Measurements from ENCODE around the gene MRGPRD. TPM values are rescaled to one million over a fixed set of nuclear protein-coding genes. Genes with fewer than 3 reads are reported as not detected.

Gene MRGPRD
- total RNA-seq, 1 donor: not detected

DNA sequence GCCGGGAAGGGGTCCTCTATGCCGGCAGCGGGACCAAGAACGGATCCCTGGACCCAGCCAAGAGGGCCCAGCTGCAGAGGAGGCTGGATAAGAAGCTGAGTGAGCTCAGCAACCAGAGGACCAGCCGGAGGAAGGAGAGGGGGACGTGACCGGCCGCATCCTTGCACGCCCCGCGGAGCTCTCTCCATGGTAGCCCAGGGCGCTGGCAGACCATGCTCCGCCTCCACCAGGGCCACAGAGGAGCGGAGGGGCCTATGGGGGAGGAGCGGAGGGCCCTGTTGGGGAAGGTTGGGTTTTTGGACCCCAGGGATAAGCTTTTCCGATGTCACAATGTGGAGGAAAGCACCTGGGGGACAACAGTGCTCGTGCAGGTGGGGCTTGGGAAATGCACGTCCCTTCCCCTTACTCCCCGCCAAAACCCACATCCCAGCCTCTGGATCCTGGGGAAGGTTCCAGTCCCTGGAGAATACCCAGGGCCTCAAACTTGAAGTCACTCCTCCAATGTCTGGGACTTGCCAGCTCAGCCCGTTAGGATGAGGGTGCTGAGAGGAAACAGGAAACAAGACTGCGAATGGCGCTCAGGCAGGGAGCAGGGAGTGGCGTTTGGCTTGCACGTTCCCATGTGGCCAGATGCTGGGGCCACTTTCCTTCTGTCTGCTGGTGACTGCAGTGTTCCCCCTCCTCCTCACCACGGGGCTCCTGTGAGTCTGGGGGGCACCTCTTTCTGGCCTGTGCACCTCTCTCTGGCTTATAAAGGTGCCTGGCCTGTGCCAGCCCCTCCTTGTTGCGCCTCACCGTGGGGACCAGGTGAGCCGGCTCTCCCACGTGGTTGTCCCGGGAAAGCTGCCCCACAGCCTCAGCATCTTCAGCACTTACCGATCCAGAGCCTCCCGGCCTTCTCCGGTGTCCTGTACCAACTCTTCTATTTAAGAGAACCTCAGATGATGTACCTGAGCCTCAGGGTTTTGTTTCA lies 40.9 kb downstream of the MRGPRD start:
- H3K36me3 ChIP-seq (ENCODE audit: insufficient read depth, low read length): peaks cover 33% of the 10 kb centered on the region
- no peaks in the 10 kb centered on the region for H3K79me2 ChIP-seq (ENCODE audit: insufficient read depth, low read length)
- H3K4me1 ChIP-seq (ENCODE audit: insufficient read depth, low read length): peaks cover 8% of the 10 kb centered on the region
- no peak overlapping the region for H3K27ac ChIP-seq (ENCODE audit: low read depth, low read length)
- H2AFZ ChIP-seq (ENCODE audit: low read length): no peak overlapping the region
- peak; percentile 81 for DNase-seq (ENCODE audit: insufficient read length, low spot score, missing footprints)
- H3K9me3 ChIP-seq (ENCODE audit: low read depth, low read length): no peaks in the 10 kb centered on the region
- no peaks in the 10 kb centered on the region for H4K20me1 ChIP-seq (ENCODE audit: insufficient read depth, low read length)
- H3K4me3 ChIP-seq (ENCODE audit: insufficient read depth, low read length): no peak overlapping the region
- no peaks in the 10 kb centered on the region for H3K27me3 ChIP-seq (ENCODE audit: insufficient read depth, low read length)
- TF ChIP-seq, protein P1, sequence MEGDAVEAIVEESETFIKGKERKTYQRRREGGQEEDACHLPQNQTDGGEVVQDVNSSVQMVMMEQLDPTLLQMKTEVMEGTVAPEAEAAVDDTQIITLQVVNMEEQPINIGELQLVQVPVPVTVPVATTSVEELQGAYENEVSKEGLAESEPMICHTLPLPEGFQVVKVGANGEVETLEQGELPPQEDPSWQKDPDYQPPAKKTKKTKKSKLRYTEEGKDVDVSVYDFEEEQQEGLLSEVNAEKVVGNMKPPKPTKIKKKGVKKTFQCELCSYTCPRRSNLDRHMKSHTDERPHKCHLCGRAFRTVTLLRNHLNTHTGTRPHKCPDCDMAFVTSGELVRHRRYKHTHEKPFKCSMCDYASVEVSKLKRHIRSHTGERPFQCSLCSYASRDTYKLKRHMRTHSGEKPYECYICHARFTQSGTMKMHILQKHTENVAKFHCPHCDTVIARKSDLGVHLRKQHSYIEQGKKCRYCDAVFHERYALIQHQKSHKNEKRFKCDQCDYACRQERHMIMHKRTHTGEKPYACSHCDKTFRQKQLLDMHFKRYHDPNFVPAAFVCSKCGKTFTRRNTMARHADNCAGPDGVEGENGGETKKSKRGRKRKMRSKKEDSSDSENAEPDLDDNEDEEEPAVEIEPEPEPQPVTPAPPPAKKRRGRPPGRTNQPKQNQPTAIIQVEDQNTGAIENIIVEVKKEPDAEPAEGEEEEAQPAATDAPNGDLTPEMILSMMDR (IDR thresholded peaks at IDR 0.05; ENCODE audit: extremely low read depth, low read depth, low read length): no peak
- H3K4me2 ChIP-seq (ENCODE audit: insufficient read depth, low read length): no peak overlapping the region

DNA sequence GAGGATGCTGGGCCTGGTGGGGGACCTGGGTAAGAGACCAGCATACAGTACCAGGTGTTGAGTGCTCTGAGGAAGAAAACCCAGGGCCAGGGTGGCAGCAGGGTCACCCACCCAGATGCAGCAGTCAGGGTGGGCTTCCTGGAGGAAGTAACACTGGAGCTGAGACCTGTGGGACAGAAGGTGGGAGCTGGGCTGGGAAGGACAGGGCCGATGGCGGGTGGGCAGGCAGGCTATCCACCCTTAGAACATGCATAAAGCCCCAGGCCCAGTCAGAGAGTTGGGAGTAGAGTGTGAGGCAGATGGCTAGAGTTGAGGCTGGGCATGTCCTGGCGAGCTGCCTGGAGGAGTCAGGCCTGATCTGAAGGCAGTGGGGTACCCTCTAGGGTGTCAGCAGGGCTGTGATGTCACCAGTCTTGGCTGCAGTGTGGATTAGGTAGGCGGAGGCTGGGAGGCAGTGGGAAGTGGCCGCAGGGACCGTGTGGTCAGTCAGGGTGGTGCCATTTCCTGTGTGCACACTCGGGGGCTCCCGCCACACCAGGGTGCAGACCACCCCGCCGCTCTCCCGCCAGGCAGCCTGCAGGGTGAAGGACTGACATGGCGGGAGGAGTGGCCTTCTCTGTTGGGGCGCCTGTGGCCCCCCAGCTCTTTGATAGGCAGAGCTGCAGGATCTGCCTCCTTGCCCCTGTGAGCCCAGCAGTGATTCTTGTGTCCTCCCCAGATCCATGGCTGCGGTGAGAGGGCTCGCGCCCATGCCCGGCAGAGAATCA lies 41.8 kb downstream of the MRGPRD start:
- Histone ChIP-seq H3K9me3 (ENCODE audit: low read depth, low read length) (no peaks in the 10 kb centered on the region), H4K20me1 (ENCODE audit: insufficient read depth, low read length) (no peaks in the 10 kb centered on the region)

DNA sequence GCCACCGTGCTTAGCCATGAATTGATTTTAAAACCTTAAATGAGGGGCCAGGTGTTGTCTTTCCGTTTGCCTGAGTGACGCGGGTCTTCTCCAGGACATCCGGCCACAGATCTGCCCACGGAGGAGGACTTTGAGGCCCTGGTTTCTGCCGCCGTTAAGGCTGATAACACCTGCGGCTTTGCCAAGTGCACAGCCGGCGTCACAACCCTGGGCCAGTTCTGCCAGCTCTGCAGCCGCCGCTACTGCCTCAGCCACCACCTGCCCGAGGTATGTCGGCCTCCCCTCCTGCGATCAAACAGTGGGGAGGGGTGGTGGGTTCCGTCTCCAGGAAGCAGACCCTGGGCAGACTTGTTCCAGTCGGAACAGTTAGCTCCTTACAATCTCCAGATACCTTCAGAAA lies 42.7 kb downstream of the MRGPRD start:
- Histone ChIP-seq H3K36me3 (ENCODE audit: insufficient read depth, low read length) (peaks cover 43% of the 10 kb centered on the region), H3K79me2 (ENCODE audit: insufficient read depth, low read length) (no peaks in the 10 kb centered on the region), H2AFZ (ENCODE audit: low read length) (no peak overlapping the region), H3K4me2 (ENCODE audit: insufficient read depth, low read length) (no peak overlapping the region), H3K4me1 (ENCODE audit: insufficient read depth, low read length) (peaks cover 5% of the 10 kb centered on the region), H3K27me3 (ENCODE audit: insufficient read depth, low read length) (no peaks in the 10 kb centered on the region), H3K4me3 (ENCODE audit: insufficient read depth, low read length) (no peak overlapping the region), H3K9me3 (ENCODE audit: low read depth, low read length) (no peaks in the 10 kb centered on the region), H3K27ac (ENCODE audit: low read depth, low read length) (no peak overlapping the region), H4K20me1 (ENCODE audit: insufficient read depth, low read length) (no peaks in the 10 kb centered on the region)
- TF ChIP-seq, protein P1 (IDR thresholded peaks at IDR 0.05; ENCODE audit: extremely low read depth, low read depth, low read length): no peak
- DNase-seq (ENCODE audit: insufficient read length, low spot score, missing footprints): no peak

More for the DNA sequence above, 41.8 kb downstream of the MRGPRD start:
- Histone ChIP-seq H3K27ac (ENCODE audit: low read depth, low read length) (no peak overlapping the region), H3K79me2 (ENCODE audit: insufficient read depth, low read length) (no peaks in the 10 kb centered on the region), H3K4me1 (ENCODE audit: insufficient read depth, low read length) (peaks cover 8% of the 10 kb centered on the region), H3K36me3 (ENCODE audit: insufficient read depth, low read length) (peaks cover 40% of the 10 kb centered on the region), H2AFZ (ENCODE audit: low read length) (no peak overlapping the region), H3K4me2 (ENCODE audit: insufficient read depth, low read length) (no peak overlapping the region), H3K4me3 (ENCODE audit: insufficient read depth, low read length) (no peak overlapping the region), H3K27me3 (ENCODE audit: insufficient read depth, low read length) (no peaks in the 10 kb centered on the region)
- DNase-seq (ENCODE audit: insufficient read length, low spot score, missing footprints): peak; percentile 92
- TF ChIP-seq, protein P1 (IDR thresholded peaks at IDR 0.05; ENCODE audit: extremely low read depth, low read depth, low read length): no peak
